ENCODE measurements around the gene NT5C3B.
"Not testable (repeated sequence)": the region's sequence is repeated elsewhere in the genome, so short reads cannot be mapped to it uniquely, and the experiment has no call there.

The NT5C3B gene

DNA sequence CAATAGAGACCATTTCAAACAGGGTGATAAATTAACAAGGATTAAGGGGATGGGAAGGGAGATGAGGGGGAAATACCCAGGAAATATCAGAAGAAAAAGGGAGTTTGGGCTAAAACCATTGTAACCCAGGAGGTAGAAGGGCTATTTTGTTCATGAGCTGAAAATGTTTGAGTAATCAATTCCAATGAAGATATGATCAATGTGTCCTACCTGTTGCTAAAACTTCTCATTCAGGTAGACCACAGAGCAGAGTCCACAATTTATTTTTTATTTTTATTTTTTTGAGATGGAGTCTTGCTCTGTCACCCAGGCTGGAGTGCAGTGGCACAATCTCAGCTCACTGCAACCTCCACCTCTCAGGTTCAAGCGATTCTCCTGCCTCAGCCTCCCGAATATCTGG lies 3.4 kb upstream of the NT5C3B start:
- DNase-seq (ENCODE audit: low spot score), result not testable (repeated sequence)

DNA sequence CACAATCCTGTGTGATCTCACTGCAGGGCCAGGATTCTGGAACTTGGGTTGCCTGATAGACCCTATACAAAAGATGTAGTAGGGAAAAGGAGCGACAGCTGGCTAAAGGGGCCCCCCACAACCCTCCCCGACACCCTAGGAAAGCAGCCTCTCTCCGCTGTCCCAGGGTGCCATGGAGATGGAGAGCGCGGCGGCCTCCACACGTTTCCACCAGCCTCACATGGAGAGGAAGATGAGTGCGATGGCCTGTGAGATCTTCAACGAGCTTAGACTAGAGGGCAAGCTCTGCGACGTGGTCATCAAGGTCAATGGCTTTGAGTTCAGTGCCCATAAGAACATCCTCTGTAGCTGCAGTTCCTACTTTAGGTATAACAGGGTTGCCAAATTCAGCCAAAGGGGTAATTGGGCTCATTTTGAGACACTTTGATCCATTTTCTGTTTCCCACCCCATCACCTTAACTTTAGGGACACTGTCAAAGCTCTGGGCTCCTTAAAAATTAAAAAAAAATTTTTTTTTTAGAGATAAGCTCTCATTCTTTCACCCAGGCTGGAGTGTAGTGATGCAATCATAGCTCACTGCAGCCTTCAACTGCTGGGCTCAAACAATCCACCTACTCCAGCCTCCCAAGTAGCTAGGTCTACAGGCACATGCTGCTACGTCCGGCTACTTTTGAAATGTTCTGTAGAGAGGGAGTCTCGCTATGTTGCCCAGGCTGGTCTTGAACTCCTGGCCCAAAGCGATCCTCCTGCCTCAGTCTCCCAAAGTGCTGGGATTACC lies 1.9 kb upstream of the NT5C3B start, which contains the start of gene KLHL10:
KLHL10 (plus strand) TSS at position 65 of the 778 bp plus-strand sequence; CDS start at position 173, 108 bp downstream.
- DNase-seq (ENCODE audit: low spot score), result no peak

DNA sequence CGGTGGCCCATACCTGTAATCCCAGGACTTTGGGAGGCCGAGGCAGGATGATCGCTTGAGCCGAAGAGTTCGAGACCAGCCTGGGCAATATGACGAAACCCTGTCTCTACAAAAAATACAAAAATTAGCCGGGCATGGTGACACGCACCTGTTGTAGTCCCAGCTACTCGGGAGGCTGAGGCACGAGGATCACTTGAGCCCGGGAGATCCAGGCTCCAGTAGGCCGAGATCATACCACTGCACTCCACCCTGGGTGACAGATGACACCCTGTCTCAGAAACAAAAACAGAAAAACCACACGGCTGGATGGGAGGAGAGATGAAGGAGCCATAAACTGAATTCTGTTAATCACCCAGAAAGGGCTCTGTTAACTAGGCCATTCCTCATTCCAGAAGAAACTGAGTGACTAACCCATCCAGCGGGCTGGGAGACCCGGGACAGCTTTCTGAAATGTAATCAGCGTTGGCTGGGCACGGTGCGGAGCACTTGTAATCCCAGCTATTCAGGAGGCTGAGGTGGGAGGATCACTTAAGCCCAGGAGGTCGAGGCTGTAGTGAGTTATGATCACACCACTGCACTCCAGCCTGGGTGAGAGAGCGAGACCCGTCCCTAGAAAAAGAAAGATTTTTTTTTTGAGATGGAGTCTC lies 641 bp upstream of the NT5C3B start:
- DNase-seq (ENCODE audit: low spot score), result no peak

- DNase-seq (ENCODE audit: low spot score), result no peak
These were observed 725 bp downstream of the NT5C3B start for GRCh38 chr17:41835214-41835799.

GRCh38 chr17:41829961-41830360 lies 6.1 kb downstream of the NT5C3B start:
- not testable (repeated sequence) for DNase-seq (ENCODE audit: low spot score)

GRCh38 chr17:41825175-41825845 lies 10.7 kb downstream of the NT5C3B start:
- DNase-seq (ENCODE audit: low spot score), result no peak

DNA sequence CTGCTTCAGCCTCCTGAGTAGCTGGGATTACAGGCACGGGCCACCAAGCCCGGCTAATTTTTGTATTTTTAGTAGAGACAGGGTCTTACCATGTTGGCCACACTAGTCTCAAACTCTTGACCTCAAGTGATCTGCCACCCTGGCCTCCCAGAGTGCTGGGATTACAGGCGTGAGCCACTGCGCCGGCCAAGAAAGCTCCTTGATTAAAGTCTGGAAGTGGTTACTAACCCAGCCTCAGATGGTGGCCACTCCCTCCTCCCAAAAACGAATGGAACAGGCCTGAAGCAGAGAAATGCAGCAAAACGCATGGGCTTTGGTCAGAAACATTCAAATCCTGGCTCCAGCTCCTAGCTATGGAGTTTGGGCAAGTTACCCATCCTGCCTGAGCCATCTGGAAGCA lies 11.9 kb downstream of the NT5C3B start:
- DNase-seq (ENCODE audit: low spot score), result no peak

GRCh38 chr17:41823580-41823979 lies 12.5 kb downstream of the NT5C3B start:
- DNase-seq (ENCODE audit: low spot score), result no peak

GRCh38 chr17:41823141-41823524 lies 12.9 kb downstream of the NT5C3B start:
- no peak for DNase-seq (ENCODE audit: low spot score)

GRCh38 chr17:41822216-41823140 lies 13.6 kb downstream of the NT5C3B start:
- DNase-seq (ENCODE audit: low spot score), result no peak

GRCh38 chr17:41821776-41822175 lies 14.3 kb downstream of the NT5C3B start:
- DNase-seq (ENCODE audit: low spot score), result no peak

GRCh38 chr17:41818024-41818423 lies 18.0 kb downstream of the NT5C3B start:
- DNase-seq (ENCODE audit: low spot score), result no peak

GRCh38 chr17:41816637-41817320 lies 19.3 kb downstream of the NT5C3B start:
- DNase-seq (ENCODE audit: low spot score), result no peak

GRCh38 chr17:41814195-41814594 lies 21.8 kb downstream of the NT5C3B start:
- peak; percentile 84 for DNase-seq (ENCODE audit: low spot score)

GRCh38 chr17:41813699-41814124 lies 22.3 kb downstream of the NT5C3B start:
- no peak for DNase-seq (ENCODE audit: low spot score)

GRCh38 chr17:41813152-41813680 lies 22.8 kb downstream of the NT5C3B start:
- DNase-seq (ENCODE audit: low spot score), result no peak

DNA sequence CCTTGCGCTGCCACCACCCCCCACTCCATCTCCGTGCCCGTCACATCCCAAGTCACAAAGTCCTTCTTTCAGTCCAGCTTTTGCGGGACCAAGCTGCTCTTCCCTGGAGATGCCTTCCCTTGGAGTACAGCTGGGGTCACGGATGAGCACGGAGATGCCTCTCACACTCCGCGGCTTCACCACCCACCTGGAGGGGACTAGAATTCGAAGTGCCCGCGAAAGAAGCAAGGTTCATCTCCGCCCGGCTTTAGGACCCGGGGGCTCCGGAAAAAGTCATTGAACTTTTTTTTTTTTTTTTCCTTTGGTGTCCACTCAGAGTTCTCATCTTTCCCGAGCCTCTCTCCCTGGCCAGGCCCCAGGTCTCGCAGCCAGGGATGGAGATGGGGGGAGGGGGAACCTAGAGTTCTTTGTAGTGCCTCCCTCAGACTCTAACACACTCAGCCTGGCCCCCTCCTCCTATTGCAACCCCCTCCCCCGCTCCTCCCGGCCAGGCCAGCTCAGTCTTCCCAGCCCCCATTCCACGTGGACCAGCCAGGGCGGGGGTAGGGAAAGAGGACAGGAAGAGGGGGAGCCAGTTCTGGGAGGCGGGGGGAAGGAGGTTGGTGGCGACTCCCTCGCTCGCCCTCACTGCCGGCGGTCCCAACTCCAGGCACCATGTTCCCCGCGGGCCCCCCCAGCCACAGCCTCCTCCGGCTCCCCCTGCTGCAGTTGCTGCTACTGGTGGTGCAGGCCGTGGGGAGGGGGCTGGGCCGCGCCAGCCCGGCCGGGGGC lies 23.5 kb downstream of the NT5C3B start, which contains the start of gene FKBP10:
FKBP10 (plus strand) TSS at position 624 of the 771 bp plus-strand sequence; CDS start at position 655, 31 bp downstream.
- DNase-seq (ENCODE audit: low spot score), result peak; percentile 74

DNA sequence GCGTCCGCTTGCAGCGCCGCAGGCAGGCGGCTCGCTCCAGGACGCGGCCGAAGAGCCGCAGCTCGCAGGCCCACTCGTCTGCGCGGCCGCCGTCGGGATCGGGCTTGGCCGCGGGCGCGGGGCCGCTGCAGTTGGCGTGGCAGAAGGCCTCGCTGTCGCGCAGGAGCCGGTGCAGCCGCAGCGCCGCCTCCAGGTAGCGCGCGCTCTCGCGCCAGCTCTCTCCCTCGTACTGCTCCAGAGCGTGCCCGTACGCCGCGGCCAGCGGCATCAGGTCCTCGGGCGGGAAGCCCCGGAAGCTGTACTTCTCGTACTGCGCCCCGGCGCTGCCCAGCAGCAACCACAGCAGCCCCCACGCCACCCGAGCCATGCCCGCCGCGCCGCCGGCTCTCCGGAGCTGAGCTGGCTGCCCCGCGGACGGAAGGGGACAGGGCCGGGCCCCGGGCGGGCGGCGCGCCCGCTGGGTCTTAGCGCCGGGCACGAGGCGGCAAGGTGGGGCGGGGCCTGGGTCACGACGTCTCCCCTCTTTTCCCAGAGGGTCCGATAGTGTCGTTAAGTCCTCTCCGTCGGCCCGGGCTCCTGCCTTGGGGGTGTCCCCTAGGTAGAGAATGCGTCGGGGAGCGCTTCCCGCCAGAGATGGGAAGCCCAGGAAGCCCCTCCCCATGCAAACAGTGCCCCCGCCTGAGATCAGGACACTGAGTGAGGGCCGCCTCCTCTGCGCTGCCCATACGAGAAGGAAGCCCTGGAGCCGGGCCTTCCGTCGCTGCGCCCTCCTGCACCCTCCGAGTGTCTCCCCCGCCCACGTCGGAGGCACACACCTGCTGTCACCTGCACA lies 24.3 kb downstream of the NT5C3B start, which contains the start of gene P3H4:
P3H4 (minus strand) TSS at position 401 of the 832 bp plus-strand sequence; CDS start at position 367, 34 bp downstream.
- DNase-seq (ENCODE audit: low spot score), result peak; percentile 77
